ENCODE data around the gene RUNX1. TPM values are rescaled to one million over a fixed set of nuclear protein-coding genes. Genes with fewer than 3 reads are reported as not detected.

Gene RUNX1
- total and polyA plus RNA-seq, 10 of the 15 experiments (the other 5 are each of a cell fraction or from before 2014, with no cell fraction given): 0.90 to 15.2 (median 4.1) TPM

DNA sequence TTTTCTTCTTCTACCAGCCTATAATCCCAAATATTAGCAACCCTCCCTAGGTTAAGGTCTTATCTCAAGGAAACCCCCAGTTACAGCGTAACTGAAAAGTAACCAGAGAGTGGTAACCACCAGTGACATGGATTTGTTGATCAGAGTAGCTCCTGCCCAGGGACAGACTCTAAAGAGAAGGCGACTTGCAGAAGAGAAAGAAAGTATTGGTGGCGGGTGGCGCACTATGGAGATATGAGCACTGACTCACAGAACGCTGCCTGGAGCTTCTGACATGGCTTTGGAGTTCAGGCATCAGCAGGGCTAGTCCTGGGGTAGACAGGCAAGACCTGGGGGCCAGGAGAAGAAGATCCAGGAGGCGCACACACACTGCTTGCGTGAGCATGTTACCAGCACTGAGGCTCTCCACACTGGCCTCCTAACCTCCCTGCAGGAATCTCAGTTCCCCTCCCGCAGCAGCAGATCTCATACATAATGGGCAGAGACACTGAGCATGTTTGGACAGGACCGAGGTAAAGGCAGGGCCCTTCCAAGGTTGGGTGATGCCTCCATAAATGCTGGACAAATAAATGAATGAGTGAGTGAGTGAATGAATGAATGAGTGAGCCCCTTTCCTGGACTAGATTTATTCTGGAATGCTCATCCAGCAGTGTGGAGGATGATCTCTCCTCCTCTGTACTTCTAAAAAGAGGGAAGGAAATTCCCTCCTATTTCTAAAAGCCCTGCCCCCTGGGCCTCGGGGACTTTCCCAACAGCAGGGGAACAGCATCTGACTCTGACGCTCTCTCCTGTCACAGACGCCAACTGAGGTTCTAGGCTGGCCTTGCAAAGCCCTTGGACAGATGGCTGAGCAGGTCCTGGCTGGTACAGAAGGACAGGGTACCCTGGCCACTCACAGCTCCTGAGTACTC, 204.8 kb downstream of the RUNX1 start:
- intact Hi-C loops (cut with micrococcal nuclease; ENCODE audit: unreplicated experiment): no loop called here
- 72% methylated on average over 12 of the region's 12 CpGs for WGBS (ENCODE audit: insufficient coverage, insufficient replicate concordance, low lambda C conversion rate, missing lambda C conversion rate)
- ChIA-PET RAD21 (ENCODE audit: unreplicated experiment) (interaction anchor here (0.7 to 1.5 kb wide), 2 partner anchors 23 to 41 kb away, joined by 3 to 6 read pairs; no protein-coding TSS in a partner anchor), SMC1A (ENCODE audit: uncharacterized antibody, unreplicated experiment) (interaction anchor here (0.7 to 1.4 kb wide), 2 partner anchors 22 to 37 kb away, joined by 3 read pairs; no protein-coding TSS in a partner anchor), POLR2A (interaction anchor here (0.9 kb wide), 1 partner anchor 30 kb away, joined by 4 read pairs; no protein-coding TSS in a partner anchor), CTCF (no interaction called here)
- in situ Hi-C loops (cut with MboI): no loop called here
- BruUV-seq (replicated peaks): no TSS peak
- no peaks in the 10 kb centered on the region; the same call in 1 of the 2 replicates for H4K20me1 ChIP-seq (ENCODE audit: control insufficient read depth, insufficient read depth)
- H3K4me2 ChIP-seq (ENCODE audit: control insufficient read depth, insufficient read depth): peak overlapping the region; percentile 80
- no peaks in the 10 kb centered on the region for H3K9me3 ChIP-seq (replicated peaks; ENCODE audit: control insufficient read depth, insufficient read depth, low read length)
- no peak for FAIRE-seq
- no peak for DNase-seq (ENCODE audit: low read depth, low spot score)
- H3K9ac ChIP-seq (ENCODE audit: control insufficient read depth, insufficient read depth, low read length): no peak overlapping the region
- no peaks in the 10 kb centered on the region for H3K36me3 ChIP-seq (ENCODE audit: control insufficient read depth in 2 of 2, insufficient read depth in 2 of 2, low read length in 1 of 2)
- H3K79me2 ChIP-seq (ENCODE audit: control insufficient read depth, insufficient read depth, low read length): no peaks in the 10 kb centered on the region
- ATAC-seq: peak; percentile 81
- H3K27ac ChIP-seq (ENCODE audit: control insufficient read depth, insufficient read depth): no peak overlapping the region
- H3K4me3 ChIP-seq: no peak overlapping the region
- no peaks in the 10 kb centered on the region for H3K27me3 ChIP-seq (replicated peaks in 1 of 2; ENCODE audit: control insufficient read depth in 2 of 2, insufficient read depth in 2 of 2, low read length in 1 of 2)
- peaks cover 32% of the 10 kb centered on the region for H3K4me1 ChIP-seq (ENCODE audit: control insufficient read depth, insufficient read depth, low read length)
- H2AFZ ChIP-seq (ENCODE audit: control insufficient read depth, low read depth, low read length): no peak overlapping the region
- TF ChIP-seq PAX8 (IDR thresholded peaks at IDR 0.05) (no peak), CHD2 (IDR thresholded peaks at IDR 0.05; ENCODE audit: borderline replicate concordance, low read depth, low read length) (no peak), ZNF24 (IDR thresholded peaks at IDR 0.05) (peak; percentile 97), LARP7 (IDR thresholded peaks at IDR 0.05) (no peak), NR2C1 (IDR thresholded peaks at IDR 0.05) (no peak), EP300 (IDR thresholded peaks at IDR 0.05; ENCODE audit: borderline replicate concordance in 1 of 2, control insufficient read depth in 1 of 2, low read depth in 2 of 2, low read length in 2 of 2) (no peak; a peak in 1 of 4 replicates), SREBF1 (IDR thresholded peaks at IDR 0.05; ENCODE audit: low read length) (no peak), IKZF1 (conservative IDR thresholded peaks at IDR 0.05) (0 out of 2 replicates have a peak, but pooled peaks have one; percentile 22), SPI1 (IDR thresholded peaks at IDR 0.05; ENCODE audit: borderline replicate concordance, insufficient read depth, low read depth, low read length) (peak; percentile 12; the same call in 1 of the 2 replicates), ZNF384 (IDR thresholded peaks at IDR 0.05; ENCODE audit: borderline replicate concordance, low read depth, low read length) (no peak), SMAD5 (IDR thresholded peaks at IDR 0.05; ENCODE audit: low read depth) (no peak)
- TF ChIP-seq, protein P1, sequence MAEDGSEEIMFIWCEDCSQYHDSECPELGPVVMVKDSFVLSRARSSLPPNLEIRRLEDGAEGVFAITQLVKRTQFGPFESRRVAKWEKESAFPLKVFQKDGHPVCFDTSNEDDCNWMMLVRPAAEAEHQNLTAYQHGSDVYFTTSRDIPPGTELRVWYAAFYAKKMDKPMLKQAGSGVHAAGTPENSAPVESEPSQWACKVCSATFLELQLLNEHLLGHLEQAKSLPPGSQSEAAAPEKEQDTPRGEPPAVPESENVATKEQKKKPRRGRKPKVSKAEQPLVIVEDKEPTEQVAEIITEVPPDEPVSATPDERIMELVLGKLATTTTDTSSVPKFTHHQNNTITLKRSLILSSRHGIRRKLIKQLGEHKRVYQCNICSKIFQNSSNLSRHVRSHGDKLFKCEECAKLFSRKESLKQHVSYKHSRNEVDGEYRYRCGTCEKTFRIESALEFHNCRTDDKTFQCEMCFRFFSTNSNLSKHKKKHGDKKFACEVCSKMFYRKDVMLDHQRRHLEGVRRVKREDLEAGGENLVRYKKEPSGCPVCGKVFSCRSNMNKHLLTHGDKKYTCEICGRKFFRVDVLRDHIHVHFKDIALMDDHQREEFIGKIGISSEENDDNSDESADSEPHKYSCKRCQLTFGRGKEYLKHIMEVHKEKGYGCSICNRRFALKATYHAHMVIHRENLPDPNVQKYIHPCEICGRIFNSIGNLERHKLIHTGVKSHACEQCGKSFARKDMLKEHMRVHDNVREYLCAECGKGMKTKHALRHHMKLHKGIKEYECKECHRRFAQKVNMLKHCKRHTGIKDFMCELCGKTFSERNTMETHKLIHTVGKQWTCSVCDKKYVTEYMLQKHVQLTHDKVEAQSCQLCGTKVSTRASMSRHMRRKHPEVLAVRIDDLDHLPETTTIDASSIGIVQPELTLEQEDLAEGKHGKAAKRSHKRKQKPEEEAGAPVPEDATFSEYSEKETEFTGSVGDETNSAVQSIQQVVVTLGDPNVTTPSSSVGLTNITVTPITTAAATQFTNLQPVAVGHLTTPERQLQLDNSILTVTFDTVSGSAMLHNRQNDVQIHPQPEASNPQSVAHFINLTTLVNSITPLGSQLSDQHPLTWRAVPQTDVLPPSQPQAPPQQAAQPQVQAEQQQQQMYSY (CRISPR knock-in tag; IDR thresholded peaks at IDR 0.05): no peak
- TF ChIP-seq, protein P2, sequence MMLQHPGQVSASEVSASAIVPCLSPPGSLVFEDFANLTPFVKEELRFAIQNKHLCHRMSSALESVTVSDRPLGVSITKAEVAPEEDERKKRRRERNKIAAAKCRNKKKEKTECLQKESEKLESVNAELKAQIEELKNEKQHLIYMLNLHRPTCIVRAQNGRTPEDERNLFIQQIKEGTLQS (IDR thresholded peaks at IDR 0.05; ENCODE audit: borderline replicate concordance, extremely low read depth, low read depth, low read length): no peak
- TF ChIP-seq, protein P3, sequence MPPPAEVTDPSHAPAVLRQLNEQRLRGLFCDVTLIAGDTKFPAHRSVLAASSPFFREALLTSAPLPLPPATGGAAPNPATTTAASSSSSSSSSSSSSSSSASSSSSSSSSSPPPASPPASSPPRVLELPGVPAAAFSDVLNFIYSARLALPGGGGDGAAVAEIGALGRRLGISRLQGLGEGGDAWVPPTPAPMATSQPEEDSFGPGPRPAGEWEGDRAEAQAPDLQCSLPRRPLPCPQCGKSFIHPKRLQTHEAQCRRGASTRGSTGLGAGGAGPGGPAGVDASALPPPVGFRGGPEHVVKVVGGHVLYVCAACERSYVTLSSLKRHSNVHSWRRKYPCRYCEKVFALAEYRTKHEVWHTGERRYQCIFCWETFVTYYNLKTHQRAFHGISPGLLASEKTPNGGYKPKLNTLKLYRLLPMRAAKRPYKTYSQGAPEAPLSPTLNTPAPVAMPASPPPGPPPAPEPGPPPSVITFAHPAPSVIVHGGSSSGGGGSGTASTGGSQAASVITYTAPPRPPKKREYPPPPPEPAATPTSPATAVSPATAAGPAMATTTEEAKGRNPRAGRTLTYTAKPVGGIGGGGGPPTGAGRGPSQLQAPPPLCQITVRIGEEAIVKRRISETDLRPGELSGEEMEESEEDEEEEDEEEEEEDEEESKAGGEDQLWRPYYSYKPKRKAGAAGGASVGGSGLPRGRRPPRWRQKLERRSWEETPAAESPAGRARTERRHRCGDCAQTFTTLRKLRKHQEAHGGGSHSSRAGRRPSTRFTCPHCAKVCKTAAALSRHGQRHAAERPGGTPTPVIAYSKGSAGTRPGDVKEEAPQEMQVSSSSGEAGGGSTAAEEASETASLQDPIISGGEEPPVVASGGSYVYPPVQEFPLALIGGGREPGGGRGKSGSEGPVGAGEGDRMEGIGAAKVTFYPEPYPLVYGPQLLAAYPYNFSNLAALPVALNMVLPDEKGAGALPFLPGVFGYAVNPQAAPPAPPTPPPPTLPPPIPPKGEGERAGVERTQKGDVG (CRISPR knock-in tag; IDR thresholded peaks at IDR 0.05): no peak

Data from GM12878 (cell line).